Transverse colon (tissue), 4 donors: ENCODE data around the gene EPB41L1. TPM values are rescaled to one million over a fixed set of nuclear protein-coding genes. Genes with fewer than 3 reads are reported as not detected.

Source experiments
- DNase-seq: peaks from one replicate; pipeline ENCODE4 v3.0.0-alpha.2; 2019
- H3K27ac ChIP-seq, 4 donors: fragments of 200-600 bp; sonication (generic); 2 replicates each; pipeline ENCODE4 v1.5.1; 2016 to 2018; ENCODE audit warnings: inconsistent platforms in 4 of 4
- H3K27me3 ChIP-seq: fragments of 200-600 bp; sonication (generic); 2 replicates; pipeline ENCODE4 v1.5.1; 2017; ENCODE audit warnings: inconsistent platforms
- H3K36me3 ChIP-seq, 4 donors: fragments of 200-600 bp; sonication (generic); 2 replicates each; pipeline ENCODE4 v1.5.1; 2017 to 2019; ENCODE audit warnings: inconsistent platforms in 4 of 4
- H3K4me1 ChIP-seq, 4 donors: fragments of 200-600 bp; sonication (generic); 2 replicates each; pipeline ENCODE4 v1.5.1; 2017 to 2020; ENCODE audit warnings: inconsistent platforms in 4 of 4
- H3K4me3 ChIP-seq, 4 donors: fragments of 200-600 bp; sonication (generic); 1 replicate in 1 of 4; 2 replicates in 3 of 4; pipeline versions ENCODE4 v1.5.1 to v1.6.1; 2017 to 2019; ENCODE audit warnings: inconsistent platforms in 4 of 4
- H3K9me3 ChIP-seq, 2 donors: fragments of 200-600 bp; sonication (generic); 2 replicates each; pipeline ENCODE4 v1.5.1; 2017 to 2019; ENCODE audit warnings: inconsistent platforms in 2 of 2
- CTCF ChIP-seq, 5 experiments: fragments of 200-600 bp in 3 of 5; fragments of 450-650 bp in 2 of 5; sonication (generic) in 3 of 5; IDR thresholded peaks; 1 replicate in 2 of 5; 2 replicates in 3 of 5; pipeline ENCODE4 v1.5.1; 2016 to 2017; ENCODE audit warnings: antibody characterized with exemption in 5 of 5, inconsistent platforms in 3 of 5, mild to moderate bottlenecking in 2 of 5, moderate library complexity in 1 of 5
- EP300 ChIP-seq: sonication (generic); formaldehyde crosslinking; IDR thresholded peaks from one replicate; pipeline ENCODE4 v1.6.1; 2017; ENCODE audit warnings: antibody characterized with exemption, low read depth
- POLR2A ChIP-seq: fragments of 450-650 bp; IDR thresholded peaks from one replicate; pipeline ENCODE4 v1.6.1; 2016; ENCODE audit warnings: antibody characterized with exemption, mild to moderate bottlenecking, moderate library complexity
- POLR2AphosphoS5 ChIP-seq, 3 donors: sonication (generic); formaldehyde crosslinking; IDR thresholded peaks; one replicate each; pipeline ENCODE4 v1.6.1; 2016; ENCODE audit warnings: antibody characterized with exemption in 3 of 3
- WGBS, 2 donors: methylation state at CpG; one replicate each; pipeline ENCODE4 v1.1.5; 2018; ENCODE audit warnings: low coverage in 1 of 2; 5-methylcytosine and 5-hydroxymethylcytosine counted together
- in situ Hi-C, 4 donors: fragments of 200-750 bp; cut with MboI; loops; one replicate each; pipeline versions ENCODE4 v1.15.0 to v1.15.1; 2017; ENCODE audit warnings: low sequenced_read_pairs in 3 of 4, low pct_ligation_motif_present in 1 of 4, low pct_unique_long_range_greater_than_20kb in 1 of 4
- intact Hi-C: fragments of 100-400 bp; cut with DNase I; formaldehyde crosslinking; loops from one replicate; pipeline ENCODE4 v1.15.1; 2023; ENCODE audit warnings: low total_unique reads
- total RNA-seq, 4 donors: library from RNA; depleted of rRNA; stranded (reverse); fragments of >200 nt; gene quantifications; one replicate each; pipeline ENCODE4 v1.1.0, GENCODE V29; 2016

EPB41L1 gene
- total RNA-seq, 4 donors from 2014 or later = 36.4 to 167 (median 79.4) TPM

- no peak for DNase-seq
- H3K36me3 ChIP-seq = no peaks in the 10 kb centered on the region
- no peaks in the 10 kb centered on the region for H3K9me3 ChIP-seq
- TF ChIP-seq POLR2A = no peak
- no peak for TF ChIP-seq EP300
- no peak for TF ChIP-seq POLR2AphosphoS5 (IDR thresholded peaks at IDR 0.05)
- TF ChIP-seq CTCF (IDR thresholded peaks at IDR 0.05) = no peak
- intact Hi-C loops = no loop called here
- no peak overlapping the region for H3K4me3 ChIP-seq
- H3K27ac ChIP-seq = no peak overlapping the region
- WGBS, 2 donors = 94% methylated on average over 4 of the region's 4 CpGs; no CpG with 5 or more reads in 1 of the 2 donors
- H3K4me1 ChIP-seq = peaks cover 5 to 13% (median 9%) of the 10 kb centered on the region in 4 donors
- H3K27me3 ChIP-seq = no peaks in the 10 kb centered on the region
- in situ Hi-C loops = no loop called here
These were observed 1.3 kb upstream of the EPB41L1 start for GRCh38 chr20:36153204-36153603.

- WGBS, 2 donors = 9% methylated on average over 30 of the region's 43 CpGs; no CpG with 5 or more reads in 1 of the 2 donors
- Histone ChIP-seq H3K4me3 (peak overlapping the region; percentile 49 to 68 (median 56)), H3K27ac (peak overlapping the region in 3 of 4 donors; percentile 46 to 70 (median 67)), H3K36me3 (no peaks in the 10 kb centered on the region), H3K4me1 (peaks cover 5 to 13% (median 9%) of the 10 kb centered on the region in 4 donors), H3K9me3 (no peaks in the 10 kb centered on the region), H3K27me3 (no peaks in the 10 kb centered on the region)
- intact Hi-C loops (no loop called here), in situ Hi-C loops (no loop called here)
- TF ChIP-seq CTCF (IDR thresholded peaks at IDR 0.05) (no peak), POLR2AphosphoS5 (IDR thresholded peaks at IDR 0.05) (no peak), EP300 (no peak), POLR2A (no peak)
- DNase-seq = peak; percentile 87
These were observed 522 bp upstream of the EPB41L1 start for GRCh38 chr20:36153736-36154699.

- no peak overlapping the region for H3K4me3 ChIP-seq
- H3K9me3 ChIP-seq = no peaks in the 10 kb centered on the region
- intact Hi-C loops = loop anchor here (5.0 kb wide), 1 partner anchor 42 kb away; no protein-coding TSS in a partner anchor
- TF ChIP-seq CTCF (IDR thresholded peaks at IDR 0.05) (no peak), EP300 (no peak), POLR2AphosphoS5 (IDR thresholded peaks at IDR 0.05) (no peak), POLR2A (no peak)
- peak overlapping the region in 2 of 4 donors; percentile 77 to 85 for H3K27ac ChIP-seq
- WGBS, 2 donors = 72% methylated on average over 8 of the region's 8 CpGs; no CpG with 5 or more reads in 1 of the 2 donors
- peaks cover 5 to 13% (median 9%) of the 10 kb centered on the region in 4 donors for H3K4me1 ChIP-seq
- in situ Hi-C loops = no loop called here
- H3K27me3 ChIP-seq = no peaks in the 10 kb centered on the region
- no peak for DNase-seq
- H3K36me3 ChIP-seq = no peaks in the 10 kb centered on the region
These were observed 1.1 kb downstream of the EPB41L1 start for GRCh38 chr20:36155629-36155971.

- H3K36me3 ChIP-seq = no peaks in the 10 kb centered on the region
- H3K27me3 ChIP-seq = no peaks in the 10 kb centered on the region
- peaks cover 5 to 13% (median 9%) of the 10 kb centered on the region in 4 donors for H3K4me1 ChIP-seq
- DNase-seq = no peak
- in situ Hi-C loops (no loop called here), intact Hi-C loops (loop anchor here (5.0 kb wide), 1 partner anchor 41 kb away; no protein-coding TSS in a partner anchor)
- no peak overlapping the region for H3K27ac ChIP-seq
- no peak overlapping the region for H3K4me3 ChIP-seq
- TF ChIP-seq POLR2AphosphoS5 (IDR thresholded peaks at IDR 0.05) (no peak), POLR2A (no peak), CTCF (IDR thresholded peaks at IDR 0.05) (no peak), EP300 (no peak)
- 58% methylated on average over 3 of the region's 4 CpGs; no CpG with 5 or more reads in 1 of the 2 donors for WGBS, 2 donors
- H3K9me3 ChIP-seq = no peaks in the 10 kb centered on the region
These were observed 1.5 kb downstream of the EPB41L1 start for GRCh38 chr20:36155991-36156390.
